PC-9 (cell line): ENCODE data around the gene DNM3. TPM values are rescaled to one million over a fixed set of nuclear protein-coding genes. Genes with fewer than 3 reads are reported as not detected.

Source experiments
- BruUV-seq: library from RNA; stranded (reverse); fragments of 400-500 nt; replicated peaks from 2 replicates; lab custom pipeline; 2021; lab: Mats Ljungman, UMichigan
- CTCF ChIA-PET: fragments of 300-600 bp; sonication (Branson Sonifier 250); formaldehyde crosslinking; loops from one replicate; lab custom pipeline; 2022; ENCODE audit warnings: antibody characterized with exemption; lab: Charles Lee
- POLR2A ChIA-PET: fragments of 300-600 bp; sonication (Branson Sonifier 250); formaldehyde crosslinking; loops from one replicate; lab custom pipeline; 2022; ENCODE audit warnings: antibody characterized with exemption; ENCODE audit not compliant: unreplicated experiment; lab: Charles Lee
- DNase-seq, 2 experiments: peaks; one replicate each; pipeline versions ENCODE4 v3.0.0 to v3.0.0-alpha.2; 2015 to 2022; ENCODE audit warnings: mixed read lengths in 1 of 2
- H2AFZ ChIP-seq: fragments of 200-600 bp; sonication (generic); 2 replicates; pipeline ENCODE4 v1.8.1; 2017; ENCODE audit warnings: antibody characterized with exemption
- H3F3A ChIP-seq: fragments of 200-600 bp; sonication (generic); 2 replicates; pipeline ENCODE4 v1.8.1; 2017; ENCODE audit warnings: antibody characterized with exemption, mild to moderate bottlenecking, low read depth; ENCODE audit not compliant: insufficient read depth
- H3K27ac ChIP-seq: fragments of 200-600 bp; sonication (generic); 2 replicates; pipeline ENCODE4 v1.6.1; 2016; ENCODE audit warnings: mixed run types
- H3K27me3 ChIP-seq: fragments of 200-600 bp; sonication (generic); 2 replicates; pipeline ENCODE4 v1.6.1; 2016; ENCODE audit warnings: low read depth, mixed run types; ENCODE audit not compliant: insufficient read depth
- H3K36me3 ChIP-seq: fragments of 200-600 bp; sonication (generic); 2 replicates; pipeline ENCODE4 v1.6.1; 2016; ENCODE audit warnings: low read depth, mixed run types
- H3K4me1 ChIP-seq: fragments of 200-600 bp; sonication (generic); replicated peaks from 2 replicates; pipeline ENCODE4 v1.6.1; 2016; ENCODE audit warnings: mixed run types; ENCODE audit not compliant: insufficient read depth
- H3K4me2 ChIP-seq: fragments of 200-600 bp; sonication (generic); 2 replicates; pipeline ENCODE4 v1.6.1; 2017; ENCODE audit warnings: mixed run types
- H3K4me3 ChIP-seq: fragments of 200-600 bp; sonication (generic); 2 replicates; pipeline ENCODE4 v1.6.1; 2016; ENCODE audit warnings: mixed run types
- H3K79me2 ChIP-seq: fragments of 200-600 bp; sonication (generic); 2 replicates; pipeline ENCODE4 v1.6.1; 2017; ENCODE audit warnings: low read depth, mixed run types
- H3K9me2 ChIP-seq: fragments of 200-600 bp; sonication (generic); 2 replicates; pipeline ENCODE4 v1.8.1; 2017; ENCODE audit warnings: mild to moderate bottlenecking; ENCODE audit not compliant: insufficient read depth
- H3K9me3 ChIP-seq: fragments of 200-600 bp; sonication (generic); 2 replicates; pipeline ENCODE4 v1.8.1; 2016; ENCODE audit warnings: low read depth; ENCODE audit not compliant: insufficient read depth
- H4K20me1 ChIP-seq: fragments of 200-600 bp; sonication (generic); 2 replicates; pipeline ENCODE4 v1.8.1; 2017; ENCODE audit not compliant: insufficient read depth
- EZH2 ChIP-seq: fragments of 200-600 bp; sonication (generic); IDR thresholded peaks from 2 replicates; pipeline ENCODE4 v1.8.0; 2017; ENCODE audit warnings: antibody characterized with exemption, low read depth
- intact Hi-C: fragments of 100-400 bp; cut with micrococcal nuclease; formaldehyde crosslinking; loops from one replicate; pipeline ENCODE4 v1.10.0; 2022; ENCODE audit not compliant: unreplicated experiment
- total RNA-seq: library from RNA; stranded (reverse); gene quantifications from 2 replicates; pipeline ENCODE4 v1.2.3, GENCODE V29; 2021
- TF ChIP-seq, protein P1 (sequence below): fragments of 200-600 bp; sonication (generic); conservative IDR thresholded peaks from 2 replicates; pipeline ENCODE4 v1.6.1; 2017; ENCODE audit warnings: mixed run types, antibody characterized with exemption, mild to moderate bottlenecking, moderate library complexity

The DNM3 gene
- total RNA-seq, 1 experiment from 2014 or later: 1.7 TPM

DNA sequence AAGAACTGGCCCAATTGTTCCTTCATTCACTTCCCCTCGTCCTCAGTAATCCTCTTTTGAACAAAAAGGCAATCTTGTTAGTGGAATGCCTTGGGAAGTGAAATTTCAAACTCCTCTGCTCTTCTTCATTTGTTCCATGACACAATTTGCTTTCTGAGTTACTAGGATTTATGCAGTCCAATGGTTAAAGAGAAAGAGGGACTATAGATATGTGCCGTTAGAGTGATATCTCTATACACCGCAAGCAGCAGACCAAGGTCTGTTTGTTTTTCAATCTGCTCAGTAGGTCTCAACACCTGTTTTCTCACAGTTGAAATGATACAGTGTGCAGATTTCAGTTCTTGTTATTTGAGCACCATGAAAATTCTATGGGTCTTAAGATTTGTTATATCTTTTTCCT is 244.0 kb downstream of the DNM3 start:
- POLR2A ChIA-PET: no interaction called here
- Histone ChIP-seq H3K79me2 (no peaks in the 10 kb centered on the region), H3K27ac (no peak overlapping the region), H3K4me3 (no peak overlapping the region), H3F3A (no peaks in the 10 kb centered on the region), H3K4me2 (no peak overlapping the region), H3K27me3 (no peaks in the 10 kb centered on the region), H4K20me1 (no peaks in the 10 kb centered on the region), H3K4me1 (no peaks in the 10 kb centered on the region), H3K9me3 (no peaks in the 10 kb centered on the region), H3K9me2 (no peaks in the 10 kb centered on the region), H3K36me3 (no peaks in the 10 kb centered on the region), H2AFZ (no peak overlapping the region)
- no peak for DNase-seq
- intact Hi-C loops: no loop called here
- CTCF ChIA-PET: no interaction called here
- BruUV-seq: no TSS peak
- TF ChIP-seq EZH2: no peak
- TF ChIP-seq, protein P1, sequence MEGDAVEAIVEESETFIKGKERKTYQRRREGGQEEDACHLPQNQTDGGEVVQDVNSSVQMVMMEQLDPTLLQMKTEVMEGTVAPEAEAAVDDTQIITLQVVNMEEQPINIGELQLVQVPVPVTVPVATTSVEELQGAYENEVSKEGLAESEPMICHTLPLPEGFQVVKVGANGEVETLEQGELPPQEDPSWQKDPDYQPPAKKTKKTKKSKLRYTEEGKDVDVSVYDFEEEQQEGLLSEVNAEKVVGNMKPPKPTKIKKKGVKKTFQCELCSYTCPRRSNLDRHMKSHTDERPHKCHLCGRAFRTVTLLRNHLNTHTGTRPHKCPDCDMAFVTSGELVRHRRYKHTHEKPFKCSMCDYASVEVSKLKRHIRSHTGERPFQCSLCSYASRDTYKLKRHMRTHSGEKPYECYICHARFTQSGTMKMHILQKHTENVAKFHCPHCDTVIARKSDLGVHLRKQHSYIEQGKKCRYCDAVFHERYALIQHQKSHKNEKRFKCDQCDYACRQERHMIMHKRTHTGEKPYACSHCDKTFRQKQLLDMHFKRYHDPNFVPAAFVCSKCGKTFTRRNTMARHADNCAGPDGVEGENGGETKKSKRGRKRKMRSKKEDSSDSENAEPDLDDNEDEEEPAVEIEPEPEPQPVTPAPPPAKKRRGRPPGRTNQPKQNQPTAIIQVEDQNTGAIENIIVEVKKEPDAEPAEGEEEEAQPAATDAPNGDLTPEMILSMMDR: no peak

DNA sequence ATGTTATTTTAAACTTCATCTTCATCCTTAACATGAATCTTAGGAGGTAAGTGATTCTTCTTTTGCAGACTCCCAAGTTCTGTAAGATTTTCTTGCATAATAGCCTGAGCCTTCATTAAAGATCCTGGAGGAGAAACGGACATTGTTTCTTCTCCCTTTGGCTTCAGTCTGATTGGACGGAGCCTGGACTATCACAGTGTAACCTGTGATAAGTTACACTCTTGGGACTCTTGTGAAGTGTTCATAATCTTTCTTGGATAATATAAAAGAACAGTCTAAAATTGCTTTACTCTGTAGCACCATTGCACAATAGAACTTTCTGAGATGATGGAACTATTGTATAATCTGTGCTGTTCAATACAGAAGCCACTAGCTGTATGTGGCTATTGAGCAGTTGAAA is 244.8 kb downstream of the DNM3 start:
- Histone ChIP-seq H3K36me3 (no peaks in the 10 kb centered on the region), H3K9me2 (no peaks in the 10 kb centered on the region), H3K4me3 (no peak overlapping the region), H3K4me2 (no peak overlapping the region), H3K4me1 (no peaks in the 10 kb centered on the region), H3K27me3 (no peaks in the 10 kb centered on the region), H3K27ac (no peak overlapping the region), H3K79me2 (no peaks in the 10 kb centered on the region), H3K9me3 (no peaks in the 10 kb centered on the region), H3F3A (no peaks in the 10 kb centered on the region), H4K20me1 (no peaks in the 10 kb centered on the region), H2AFZ (no peak overlapping the region)
- TF ChIP-seq EZH2: no peak
- TF ChIP-seq, protein P1: no peak
- ChIA-PET CTCF (no interaction called here), POLR2A (no interaction called here)
- DNase-seq: no peak
- intact Hi-C loops: no loop called here
- no TSS peak for BruUV-seq

DNA sequence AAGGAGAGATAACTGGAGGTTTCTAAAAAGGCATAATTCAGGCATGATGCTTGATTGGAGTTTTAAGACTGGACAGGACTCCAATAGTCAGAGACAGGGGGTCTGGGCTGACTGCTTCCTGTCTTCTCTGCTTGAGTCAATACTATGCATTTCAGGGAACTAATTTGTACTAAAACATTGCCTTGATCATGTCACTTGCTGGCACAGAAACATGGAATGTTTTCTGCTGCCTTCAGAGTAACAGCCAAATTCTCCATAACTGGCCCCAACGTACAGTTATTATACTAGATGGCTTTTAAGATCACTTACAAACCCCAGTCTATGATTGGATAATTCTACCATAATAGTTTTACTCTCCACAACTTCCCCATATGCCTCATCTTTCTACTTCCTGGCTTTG is 247.0 kb downstream of the DNM3 start:
- Histone ChIP-seq H4K20me1 (no peaks in the 10 kb centered on the region), H3K79me2 (no peaks in the 10 kb centered on the region), H3K27ac (no peak overlapping the region), H3K9me3 (no peaks in the 10 kb centered on the region), H3K4me2 (no peak overlapping the region), H3K27me3 (no peaks in the 10 kb centered on the region), H3K4me3 (no peak overlapping the region), H3K36me3 (no peaks in the 10 kb centered on the region), H3F3A (no peaks in the 10 kb centered on the region), H3K9me2 (no peaks in the 10 kb centered on the region), H2AFZ (no peak overlapping the region), H3K4me1 (no peaks in the 10 kb centered on the region)
- intact Hi-C loops: no loop called here
- TF ChIP-seq EZH2: no peak
- TF ChIP-seq, protein P1: no peak
- no TSS peak for BruUV-seq
- CTCF ChIA-PET: no interaction called here
- no peak for DNase-seq
- POLR2A ChIA-PET: no interaction called here
